Mesenchymal stem cell (in vitro differentiated cells and primary cell): ENCODE measurements around the gene PYDC1.

Experiments
- DNase-seq: peaks from one replicate; pipeline ENCODE4 v3.0.0-alpha.2; 2013
- H2AFZ ChIP-seq: one replicate; pipeline ENCODE4 v1.6.1; 2013; ENCODE audit warnings: low read depth, mild to moderate bottlenecking, control low read depth, inconsistent platforms, low read length, moderate library complexity
- H2AK5ac ChIP-seq: 2 replicates; pipeline ENCODE4 v1.6.1; 2013; ENCODE audit warnings: low read length, moderate library complexity, mild to moderate bottlenecking, inconsistent platforms; ENCODE audit not compliant: severe bottlenecking
- H2BK120ac ChIP-seq: one replicate; pipeline ENCODE4 v1.6.1; 2013; ENCODE audit warnings: low read depth, mild to moderate bottlenecking, inconsistent platforms, low read length, moderate library complexity
- H2BK12ac ChIP-seq, 2 experiments: one replicate each; pipeline ENCODE4 v1.6.1; 2013; ENCODE audit warnings: inconsistent platforms in 2 of 2, low read length in 2 of 2, mild to moderate bottlenecking in 2 of 2, moderate library complexity in 2 of 2, control low read depth in 1 of 2
- H2BK15ac ChIP-seq: one replicate; pipeline ENCODE4 v1.6.1; 2013; ENCODE audit warnings: mild to moderate bottlenecking, low read depth, inconsistent platforms; ENCODE audit not compliant: poor library complexity, severe bottlenecking
- H2BK5ac ChIP-seq: 2 replicates; pipeline ENCODE4 v1.6.1; 2013; ENCODE audit warnings: low read depth, mild to moderate bottlenecking, low read length, control low read depth, inconsistent platforms; ENCODE audit not compliant: poor library complexity, severe bottlenecking
- H3K14ac ChIP-seq, 2 experiments: one replicate each; pipeline ENCODE4 v1.6.1; 2013; ENCODE audit warnings: inconsistent platforms in 2 of 2, low read length in 2 of 2, control low read depth in 1 of 2, mild to moderate bottlenecking in 1 of 2, moderate library complexity in 1 of 2
- H3K18ac ChIP-seq, 2 experiments: one replicate each; pipeline ENCODE4 v1.6.1; 2013; ENCODE audit warnings: inconsistent platforms in 2 of 2, low read length in 2 of 2, control low read depth in 1 of 2, low read depth in 1 of 2, mild to moderate bottlenecking in 1 of 2
- H3K23ac ChIP-seq, 2 experiments: one replicate each; pipeline ENCODE4 v1.6.1; 2013; ENCODE audit warnings: inconsistent platforms in 2 of 2, low read length in 2 of 2, mild to moderate bottlenecking in 2 of 2, moderate library complexity in 2 of 2, control low read depth in 1 of 2
- H3K27ac ChIP-seq: 2 replicates; pipeline ENCODE4 v1.5.1; 2013; ENCODE audit warnings: mild to moderate bottlenecking, moderate library complexity, low read length, control low read depth, inconsistent platforms; ENCODE audit not compliant: poor library complexity, severe bottlenecking
- H3K27me3 ChIP-seq, 2 experiments: 2 replicates each; pipeline versions ENCODE4 v1.6.1 to v1.7.0; 2013; ENCODE audit warnings: low read length in 2 of 2, mild to moderate bottlenecking in 2 of 2, moderate library complexity in 2 of 2, control low read depth in 1 of 2, inconsistent platforms in 1 of 2; ENCODE audit not compliant: control insufficient read depth in 1 of 2, insufficient read depth in 1 of 2
- H3K36me3 ChIP-seq, 2 experiments: 2 replicates each; pipeline versions ENCODE4 v1.6.1 to v1.7.0; 2013; ENCODE audit warnings: low read length in 2 of 2, control low read depth in 1 of 2, inconsistent platforms in 1 of 2, low read depth in 1 of 2, mild to moderate bottlenecking in 1 of 2; ENCODE audit not compliant: insufficient read depth in 2 of 2, control insufficient read depth in 1 of 2
- H3K4ac ChIP-seq, 2 experiments: one replicate each; pipeline ENCODE4 v1.6.1; 2013; ENCODE audit warnings: inconsistent platforms in 2 of 2, low read length in 2 of 2, mild to moderate bottlenecking in 2 of 2, moderate library complexity in 2 of 2, control low read depth in 1 of 2, low read depth in 1 of 2
- H3K4me1 ChIP-seq: 2 replicates; pipeline ENCODE4 v1.6.1; 2013; ENCODE audit warnings: low read depth, low read length, control low read depth; ENCODE audit not compliant: control insufficient read depth, insufficient read depth
- H3K4me2 ChIP-seq: 2 replicates; pipeline ENCODE4 v1.6.1; 2013; ENCODE audit warnings: low read length, mild to moderate bottlenecking, inconsistent platforms; ENCODE audit not compliant: poor library complexity, severe bottlenecking
- H3K4me3 ChIP-seq, 2 experiments: 2 replicates each; pipeline versions ENCODE4 v1.5.1 to v1.7.0; 2013; ENCODE audit warnings: low read length in 2 of 2, mild to moderate bottlenecking in 2 of 2, control low read depth in 1 of 2, low read depth in 1 of 2; ENCODE audit not compliant: insufficient read depth in 1 of 2
- H3K79me1 ChIP-seq: replicated peaks from 2 replicates; pipeline ENCODE4 v1.6.1; 2013; ENCODE audit warnings: mild to moderate bottlenecking, control low read depth, low read length, inconsistent platforms; ENCODE audit not compliant: poor library complexity, severe bottlenecking
- H3K9ac ChIP-seq: 2 replicates; pipeline ENCODE4 v1.7.0; 2013; ENCODE audit warnings: mild to moderate bottlenecking, low read length, moderate library complexity
- H3K9me3 ChIP-seq: 2 replicates; pipeline ENCODE4 v1.7.0; 2013; ENCODE audit warnings: mild to moderate bottlenecking, low read length; ENCODE audit not compliant: control insufficient read depth
- H4K8ac ChIP-seq: one replicate; pipeline ENCODE4 v1.6.1; 2013; ENCODE audit warnings: inconsistent platforms, mild to moderate bottlenecking, low read length, moderate library complexity
- H4K91ac ChIP-seq: one replicate; pipeline ENCODE4 v1.6.1; 2013; ENCODE audit warnings: mild to moderate bottlenecking, low read length, inconsistent platforms
- WGBS: methylation state at CpG from one replicate; pipeline ENCODE4 v1.1.7; 2013; ENCODE audit warnings: mixed read lengths; 5-methylcytosine and 5-hydroxymethylcytosine counted together

The PYDC1 gene

GRCh38 chr16:31184888-31185287 lies 32.0 kb downstream of the PYDC1 start:
- Histone ChIP-seq H3K27ac (no peak overlapping the region), H3K9me3 (no peaks in the 10 kb centered on the region), H3K27me3 (no peaks in the 10 kb centered on the region), H2BK12ac (no peak overlapping the region), H4K91ac (no peak overlapping the region), H3K4me1 (peaks cover 16% of the 10 kb centered on the region), H3K14ac (peak overlapping the region in 1 of 2 experiments; percentile 59), H3K9ac (peak overlapping the region; percentile 30), H3K23ac (no peak overlapping the region), H3K4me2 (no peak overlapping the region), H3K36me3 (peaks cover 48 to 74% of the 10 kb centered on the region in 2 experiments), H3K4ac (no peak overlapping the region), H2AK5ac (no peak overlapping the region), H3K4me3 (no peak overlapping the region), H2BK5ac (no peak overlapping the region), H3K79me1 (peaks cover 5% of the 10 kb centered on the region), H2BK120ac (no peak overlapping the region), H3K18ac (no peak overlapping the region), H2AFZ (no peak overlapping the region), H4K8ac (no peak overlapping the region), H2BK15ac (no peak overlapping the region)
- 98% methylated on average over 14 of the region's 14 CpGs for WGBS
- no peak for DNase-seq

- no peak overlapping the region for H2BK12ac ChIP-seq
- H3K4me2 ChIP-seq: peak overlapping the region; percentile 4
- 95% methylated on average over 10 of the region's 10 CpGs for WGBS
- no peak overlapping the region for H3K14ac ChIP-seq
- no peak overlapping the region for H2BK5ac ChIP-seq
- DNase-seq: peak; percentile 48
- no peak overlapping the region for H3K4ac ChIP-seq
- peaks cover 9% of the 10 kb centered on the region for H3K79me1 ChIP-seq
- no peak overlapping the region for H2AFZ ChIP-seq
- H3K9me3 ChIP-seq: no peaks in the 10 kb centered on the region
- H2AK5ac ChIP-seq: no peak overlapping the region
- no peak overlapping the region for H3K23ac ChIP-seq
- H3K27ac ChIP-seq: no peak overlapping the region
- H3K18ac ChIP-seq: no peak overlapping the region
- H3K4me1 ChIP-seq: peaks cover 16% of the 10 kb centered on the region
- H2BK15ac ChIP-seq: no peak overlapping the region
- peak overlapping the region; percentile 18 to 94 for H3K4me3 ChIP-seq
- H3K27me3 ChIP-seq: no peaks in the 10 kb centered on the region
- H3K9ac ChIP-seq: peak overlapping the region; percentile 95
- H3K36me3 ChIP-seq: peaks cover 43 to 63% of the 10 kb centered on the region in 2 experiments
- no peak overlapping the region for H4K8ac ChIP-seq
- H2BK120ac ChIP-seq: no peak overlapping the region
- no peak overlapping the region for H4K91ac ChIP-seq
Measured at GRCh38 chr16:31183432-31184428, 33.2 kb downstream of the PYDC1 start.

GRCh38 chr16:31182391-31182790 lies 34.5 kb downstream of the PYDC1 start:
- no peak for DNase-seq
- no peak overlapping the region for H3K18ac ChIP-seq
- H3K9ac ChIP-seq: peak overlapping the region; percentile 95
- no peak overlapping the region for H2BK120ac ChIP-seq
- H3K36me3 ChIP-seq: peaks cover 34 to 50% of the 10 kb centered on the region in 2 experiments
- no peak overlapping the region for H2BK5ac ChIP-seq
- H2AK5ac ChIP-seq: no peak overlapping the region
- no peak overlapping the region for H2BK15ac ChIP-seq
- 63% methylated on average over 7 of the region's 7 CpGs for WGBS
- no peak overlapping the region for H4K8ac ChIP-seq
- H3K23ac ChIP-seq: no peak overlapping the region
- H3K9me3 ChIP-seq: no peaks in the 10 kb centered on the region
- H3K27me3 ChIP-seq: no peaks in the 10 kb centered on the region
- H4K91ac ChIP-seq: no peak overlapping the region
- no peak overlapping the region for H3K14ac ChIP-seq
- no peak overlapping the region for H3K4ac ChIP-seq
- no peak overlapping the region for H3K27ac ChIP-seq
- peak overlapping the region; percentile 97 for H3K4me2 ChIP-seq
- H3K4me1 ChIP-seq: peaks cover 16% of the 10 kb centered on the region
- no peak overlapping the region for H2AFZ ChIP-seq
- H3K4me3 ChIP-seq: peak overlapping the region in 1 of 2 experiments; percentile 94
- peaks cover 9% of the 10 kb centered on the region for H3K79me1 ChIP-seq
- no peak overlapping the region for H2BK12ac ChIP-seq

DNA sequence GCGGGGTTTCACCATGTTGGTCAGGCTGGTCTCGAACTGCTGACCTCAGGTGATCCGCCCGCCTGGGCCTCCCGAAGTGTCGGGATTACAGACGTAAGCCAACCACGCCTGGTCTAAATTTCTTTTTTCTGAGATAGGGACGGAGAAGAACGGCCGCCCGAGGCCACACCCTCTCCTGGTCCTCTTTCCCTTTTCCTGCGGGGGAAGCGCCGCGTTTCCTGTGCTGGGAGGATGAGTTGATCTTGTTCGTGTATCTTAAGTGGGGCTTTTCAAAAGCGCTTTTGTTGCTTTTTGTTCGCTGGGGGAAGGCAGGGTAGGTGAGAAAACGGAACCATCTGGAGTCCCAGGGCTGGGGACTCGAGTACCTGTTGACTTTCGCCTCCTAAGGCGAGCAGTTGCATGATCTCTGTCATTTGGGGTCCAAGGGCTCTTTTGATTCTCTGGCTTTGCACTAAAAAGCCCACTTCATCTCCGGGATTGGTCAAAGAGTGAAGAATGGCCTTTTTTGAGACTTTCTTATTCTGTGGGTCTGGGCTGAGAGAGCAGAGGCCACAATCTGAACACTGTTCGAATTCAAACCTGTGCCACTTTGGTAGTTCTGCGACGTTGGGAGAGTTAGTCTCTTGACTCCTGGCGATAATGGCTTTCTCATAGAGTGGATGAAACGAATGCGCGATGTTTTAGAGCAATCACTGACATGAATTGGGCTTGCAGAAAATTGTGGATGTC lies 35.7 kb downstream of the PYDC1 start:
- H2BK15ac ChIP-seq: no peak overlapping the region
- no peaks in the 10 kb centered on the region for H3K27me3 ChIP-seq
- no peak overlapping the region for H4K8ac ChIP-seq
- peak overlapping the region; percentile 66 for H3K27ac ChIP-seq
- H3K9me3 ChIP-seq: no peaks in the 10 kb centered on the region
- DNase-seq: peak; percentile 46
- H3K79me1 ChIP-seq: peaks cover 9% of the 10 kb centered on the region
- H3K36me3 ChIP-seq: peaks cover 29 to 38% of the 10 kb centered on the region in 2 experiments
- H2BK120ac ChIP-seq: no peak overlapping the region
- WGBS: 8% methylated on average over 28 of the region's 31 CpGs
- H3K4me2 ChIP-seq: peak overlapping the region; percentile 97
- peak overlapping the region; percentile 90 to 94 for H3K4me3 ChIP-seq
- no peak overlapping the region for H4K91ac ChIP-seq
- H3K14ac ChIP-seq: peak overlapping the region in 1 of 2 experiments; percentile 20
- H3K9ac ChIP-seq: peak overlapping the region; percentile 95
- H2BK12ac ChIP-seq: no peak overlapping the region
- peak overlapping the region in 1 of 2 experiments; percentile 52 for H3K23ac ChIP-seq
- peak overlapping the region in 1 of 2 experiments; percentile 14 for H3K18ac ChIP-seq
- no peak overlapping the region for H2AK5ac ChIP-seq
- no peak overlapping the region for H2AFZ ChIP-seq
- no peak overlapping the region for H2BK5ac ChIP-seq
- H3K4me1 ChIP-seq: peaks cover 16% of the 10 kb centered on the region
- peak overlapping the region in 1 of 2 experiments; percentile 63 for H3K4ac ChIP-seq
